ELF-1 (cell line): ENCODE results near the gene GPR17.

Experiments
- DNase-seq: peaks from one replicate; pipeline ENCODE4 v3.0.0-alpha.2; 2016; ENCODE audit warnings: low read depth, low spot score

GPR17 gene

GRCh38 chr2:127614246-127614645 lies 31.7 kb upstream of the GPR17 start:
- no peak for DNase-seq

GRCh38 chr2:127614731-127615130 lies 31.2 kb upstream of the GPR17 start:
- DNase-seq, result no peak

GRCh38 chr2:127615511-127616166 lies 30.3 kb upstream of the GPR17 start:
- DNase-seq, result no peak

GRCh38 chr2:127618551-127619202 lies 27.3 kb upstream of the GPR17 start:
- no peak for DNase-seq

- no peak for DNase-seq
These were observed 26.8 kb upstream of the GPR17 start for GRCh38 chr2:127619203-127619590.

GRCh38 chr2:127619877-127620705 lies 25.9 kb upstream of the GPR17 start:
- DNase-seq, result no peak

GRCh38 chr2:127620866-127621265 lies 25.1 kb upstream of the GPR17 start:
- no peak for DNase-seq

- DNase-seq, result no peak
These were observed 23.9 kb upstream of the GPR17 start for GRCh38 chr2:127621981-127622431.

GRCh38 chr2:127622561-127623387 lies 23.2 kb upstream of the GPR17 start:
- no peak for DNase-seq

- DNase-seq, result no peak
These were observed 22.3 kb upstream of the GPR17 start for GRCh38 chr2:127623388-127624319.

GRCh38 chr2:127624320-127624755 lies 21.6 kb upstream of the GPR17 start:
- no peak for DNase-seq

- no peak for DNase-seq
These were observed 21.0 kb upstream of the GPR17 start for GRCh38 chr2:127624756-127625571.

- DNase-seq, result no peak
These were observed 20.4 kb upstream of the GPR17 start for GRCh38 chr2:127625572-127625951.

GRCh38 chr2:127626175-127626574 lies 19.8 kb upstream of the GPR17 start:
- no peak for DNase-seq

- DNase-seq, result no peak
These were observed 18.8 kb upstream of the GPR17 start for GRCh38 chr2:127626917-127627739.

GRCh38 chr2:127627740-127628571 lies 18.0 kb upstream of the GPR17 start:
- DNase-seq, result no peak

GRCh38 chr2:127628767-127629614 lies 17.0 kb upstream of the GPR17 start:
- no peak for DNase-seq
